Endothelial cell of umbilical vein (primary cell): ENCODE results near the gene MARF1. TPM values are rescaled to one million over a fixed set of nuclear protein-coding genes. Genes with fewer than 3 reads are reported as not detected.

Experiments
- BruUV-seq: library from RNA; stranded (reverse); fragments of 400-500 nt; replicated peaks from 2 replicates; lab custom pipeline; 2021; lab: Mats Ljungman, UMichigan
- CTCF ChIA-PET: fragments of 300-600, 350-600 bp; sonication (Branson Sonifier 250); formaldehyde crosslinking; loops from one replicate; lab custom pipeline; 2021; ENCODE audit warnings: antibody characterized with exemption, inconsistent platforms; lab: Charles Lee
- POLR2A ChIA-PET: fragments of 300-600, 350-600 bp; sonication (Branson Sonifier 250); formaldehyde crosslinking; loops from one replicate; lab custom pipeline; 2021; ENCODE audit warnings: antibody characterized with exemption, inconsistent platforms; lab: Charles Lee
- DNase-seq: peaks from one replicate; pipeline ENCODE4 v3.0.0-alpha.2; 2011; ENCODE audit warnings: low read depth, low spot score
- FAIRE-seq: peaks from 2 replicates; lab custom pipeline; 2011; peaks lifted over from hg19 to GRCh38; lab: Jason Lieb, UNC
- H2AFZ ChIP-seq: 2 replicates; pipeline ENCODE4 v1.6.0; 2012; ENCODE audit warnings: low read depth, low read length, control low read depth, inconsistent platforms
- H3K27ac ChIP-seq: 2 replicates; pipeline ENCODE4 v1.5.1; 2011; ENCODE audit warnings: low read depth, mild to moderate bottlenecking, control low read depth, low read length, moderate library complexity; ENCODE audit not compliant: insufficient read depth
- H3K27me3 ChIP-seq, 2 experiments: 2 replicates each; pipeline versions ENCODE4 v1.6.0 to v1.6.1; 2011; ENCODE audit warnings: low read length in 2 of 2, mixed read lengths in 1 of 2; ENCODE audit not compliant: control insufficient read depth in 2 of 2, insufficient read depth in 2 of 2
- H3K36me3 ChIP-seq, 2 experiments: 2 replicates in 1 of 2; 3 replicates in 1 of 2; pipeline ENCODE4 v1.5.1; 2011; ENCODE audit warnings: low read length in 2 of 2, mild to moderate bottlenecking in 1 of 2, moderate library complexity in 1 of 2; ENCODE audit not compliant: control insufficient read depth in 2 of 2, insufficient read depth in 2 of 2; ENCODE audit errors: extremely low read depth in 1 of 2
- H3K4me1 ChIP-seq: 3 replicates; pipeline ENCODE4 v1.5.1; 2011; ENCODE audit warnings: mild to moderate bottlenecking, low read length; ENCODE audit not compliant: control insufficient read depth, insufficient read depth; ENCODE audit errors: extremely low read depth
- H3K4me2 ChIP-seq: 2 replicates; pipeline ENCODE4 v1.6.1; 2011; ENCODE audit warnings: low read length, control low read depth, mixed read lengths; ENCODE audit not compliant: insufficient read depth
- H3K4me3 ChIP-seq, 3 experiments: fragments of 200-600 bp in 1 of 3; sonication (generic), shearing (Covaris generic) in 1 of 3; replicated peaks in 1 of 3; 2 replicates each; pipeline ENCODE4 v1.5.1; 2011 to 2016; ENCODE audit warnings: control low read depth in 3 of 3, low read length in 3 of 3, mild to moderate bottlenecking in 2 of 3, inconsistent platforms in 1 of 3, low read depth in 1 of 3, moderate library complexity in 1 of 3; ENCODE audit not compliant: insufficient read depth in 1 of 3
- H3K79me2 ChIP-seq: 2 replicates; pipeline ENCODE4 v1.6.0; 2012; ENCODE audit warnings: low read length, inconsistent platforms; ENCODE audit not compliant: control insufficient read depth, insufficient read depth
- H3K9ac ChIP-seq: replicated peaks from 2 replicates; pipeline ENCODE3; 2011; ENCODE audit warnings: low read length, control low read depth; ENCODE audit not compliant: insufficient read depth; ENCODE audit errors: extremely low read depth
- H3K9me1 ChIP-seq: replicated peaks from 3 replicates; pipeline ENCODE4 v1.6.0; 2011; ENCODE audit warnings: mild to moderate bottlenecking, low read length; ENCODE audit not compliant: control insufficient read depth, insufficient read depth; ENCODE audit errors: extremely low read depth
- H3K9me3 ChIP-seq: replicated peaks from 2 replicates; pipeline ENCODE4 v1.5.1; 2012; ENCODE audit warnings: low read length, inconsistent platforms; ENCODE audit not compliant: control insufficient read depth, insufficient read depth
- H4K20me1 ChIP-seq: replicated peaks from 2 replicates; pipeline ENCODE3; 2011; ENCODE audit warnings: mild to moderate bottlenecking, low read length; ENCODE audit not compliant: control insufficient read depth, insufficient read depth; ENCODE audit errors: extremely low read depth
- EZH2 ChIP-seq: IDR thresholded peaks from 2 replicates; pipeline ENCODE4 v1.6.1; 2012; ENCODE audit warnings: borderline replicate concordance, low read depth, mild to moderate bottlenecking, moderate library complexity, low read length, inconsistent platforms; ENCODE audit not compliant: severe bottlenecking
- FOS ChIP-seq: IDR thresholded peaks from 2 replicates; pipeline ENCODE4 v1.6.1; 2011; ENCODE audit warnings: mild to moderate bottlenecking, low read length, moderate library complexity, borderline replicate concordance; ENCODE audit not compliant: insufficient read depth
- GATA2 ChIP-seq: IDR thresholded peaks from 2 replicates; pipeline ENCODE4 v1.7.0; 2011; ENCODE audit warnings: low read depth, mild to moderate bottlenecking, moderate library complexity, mixed read lengths, low read length; ENCODE audit not compliant: insufficient read length, insufficient read depth
- JUN ChIP-seq: IDR thresholded peaks from 2 replicates; pipeline ENCODE4 v1.6.1; 2011; ENCODE audit warnings: borderline replicate concordance, low read depth; ENCODE audit not compliant: insufficient read length, insufficient read depth
- MAX ChIP-seq: IDR thresholded peaks from 2 replicates; pipeline ENCODE4 v1.6.1; 2011; ENCODE audit not compliant: insufficient read depth, insufficient read length
- MYC ChIP-seq: IDR thresholded peaks from one replicate; pipeline ENCODE4 v1.6.1; 2011; ENCODE audit warnings: mild to moderate bottlenecking, low read depth, low read length
- POLR2A ChIP-seq: IDR thresholded peaks from 2 replicates; pipeline ENCODE4 v1.6.1; 2012; ENCODE audit warnings: low read depth, mild to moderate bottlenecking, control low read depth, low read length
- POLR2AphosphoS5 ChIP-seq: IDR thresholded peaks from 2 replicates; pipeline ENCODE4 v1.6.1; 2012; ENCODE audit warnings: low read depth, mild to moderate bottlenecking, control low read depth, low read length, moderate library complexity; ENCODE audit not compliant: insufficient read depth
- dilution Hi-C: fragments of 300-500 bp; cut with MboI; formaldehyde crosslinking; loops from one replicate; pipeline ENCODE4 v1.15.0; 2019; ENCODE audit warnings: low sequenced_read_pairs; ENCODE audit not compliant: extremely low pct_ligation_motif_present
- intact Hi-C: fragments of 100-400 bp; cut with micrococcal nuclease; formaldehyde crosslinking; loops from one replicate; pipeline ENCODE4 v1.10.0; 2022
- polyA plus RNA-seq, 4 experiments: library from polyadenylated mRNA; depleted of rRNA in 3 of 4; stranded (reverse) in 3 of 4; unstranded in 1 of 4; fragments of >200 nt; gene quantifications; 2 replicates each; pipeline versions ENCODE4 v1.2.1 to v1.2.3, GENCODE V29; 2011 to 2012; ENCODE audit warnings: missing spikeins in 1 of 4
- total RNA-seq: library from RNA; stranded (reverse); gene quantifications from 2 replicates; pipeline ENCODE4 v1.2.3, GENCODE V29; 2021
- TF ChIP-seq, protein P1 (sequence below), 2 donors: IDR thresholded peaks; 1 replicate in 1 of 2; 2 replicates in 1 of 2; pipeline ENCODE4 v1.5.1; 2011; ENCODE audit warnings: low read length in 2 of 2, mild to moderate bottlenecking in 2 of 2, moderate library complexity in 2 of 2, control low read depth in 1 of 2, inconsistent platforms in 1 of 2, low read depth in 1 of 2; ENCODE audit not compliant: insufficient read depth in 1 of 2; ENCODE audit errors: extremely low read depth in 1 of 2

MARF1 gene
- total and polyA plus RNA-seq, 2 donors (not counting 3 experiments of a cell fraction or from before 2014, with no cell fraction given): 14.6 to 58.5 TPM

GRCh38 chr16:15575293-15576049, 67.5 kb downstream of the MARF1 start:
- Histone ChIP-seq H3K4me2 (no peak overlapping the region), H3K4me1 (no peaks in the 10 kb centered on the region), H3K27me3 (no peaks in the 10 kb centered on the region), H4K20me1 (no peaks in the 10 kb centered on the region), H3K36me3 (no peaks in the 10 kb centered on the region), H2AFZ (no peak overlapping the region), H3K9me1 (no peaks in the 10 kb centered on the region), H3K27ac (no peak overlapping the region), H3K4me3 (no peak overlapping the region), H3K9me3 (no peaks in the 10 kb centered on the region), H3K9ac (no peak overlapping the region), H3K79me2 (no peaks in the 10 kb centered on the region)
- no peak for DNase-seq
- ChIA-PET POLR2A (no interaction called here), CTCF (interaction anchor here (1.5 kb wide), 1 partner anchor 25 kb away, joined by 7 read pairs; no protein-coding TSS in a partner anchor)
- intact Hi-C loops (no loop called here), dilution Hi-C loops (no loop called here)
- TF ChIP-seq MAX (no peak), EZH2 (no peak), MYC (no peak), POLR2A (no peak), FOS (no peak), GATA2 (no peak), POLR2AphosphoS5 (no peak), JUN (no peak)
- TF ChIP-seq, protein P1, sequence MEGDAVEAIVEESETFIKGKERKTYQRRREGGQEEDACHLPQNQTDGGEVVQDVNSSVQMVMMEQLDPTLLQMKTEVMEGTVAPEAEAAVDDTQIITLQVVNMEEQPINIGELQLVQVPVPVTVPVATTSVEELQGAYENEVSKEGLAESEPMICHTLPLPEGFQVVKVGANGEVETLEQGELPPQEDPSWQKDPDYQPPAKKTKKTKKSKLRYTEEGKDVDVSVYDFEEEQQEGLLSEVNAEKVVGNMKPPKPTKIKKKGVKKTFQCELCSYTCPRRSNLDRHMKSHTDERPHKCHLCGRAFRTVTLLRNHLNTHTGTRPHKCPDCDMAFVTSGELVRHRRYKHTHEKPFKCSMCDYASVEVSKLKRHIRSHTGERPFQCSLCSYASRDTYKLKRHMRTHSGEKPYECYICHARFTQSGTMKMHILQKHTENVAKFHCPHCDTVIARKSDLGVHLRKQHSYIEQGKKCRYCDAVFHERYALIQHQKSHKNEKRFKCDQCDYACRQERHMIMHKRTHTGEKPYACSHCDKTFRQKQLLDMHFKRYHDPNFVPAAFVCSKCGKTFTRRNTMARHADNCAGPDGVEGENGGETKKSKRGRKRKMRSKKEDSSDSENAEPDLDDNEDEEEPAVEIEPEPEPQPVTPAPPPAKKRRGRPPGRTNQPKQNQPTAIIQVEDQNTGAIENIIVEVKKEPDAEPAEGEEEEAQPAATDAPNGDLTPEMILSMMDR (IDR thresholded peaks at IDR 0.05; ENCODE audit: extremely low read depth in 1 of 2, insufficient read depth in 1 of 2, low read depth in 1 of 2, low read length in 2 of 2): no peak
- BruUV-seq: no TSS peak
- no peak for FAIRE-seq
